GM10266 (cell line): ENCODE results near the gene KCNMA1.

ENCODE experiments used
- DNase-seq: peaks from one replicate; pipeline ENCODE4 v3.0.0; 2012; ENCODE audit errors: extremely low spot score
- CTCF ChIP-seq: IDR thresholded peaks from 2 replicates; pipeline ENCODE4 v1.5.1; 2012; ENCODE audit warnings: mild to moderate bottlenecking, low read depth; ENCODE audit not compliant: control insufficient read depth, insufficient read depth; ENCODE audit errors: missing control alignments

Gene KCNMA1

GRCh38 chr10:76944640-76945039, 693.0 kb downstream of the KCNMA1 start:
- DNase-seq: no peak
- TF ChIP-seq CTCF: no peak

- no peak for DNase-seq
- no peak for TF ChIP-seq CTCF
Measured at GRCh38 chr10:76942628-76943416, 694.8 kb downstream of the KCNMA1 start.

GRCh38 chr10:76939933-76940468, 697.6 kb downstream of the KCNMA1 start:
- TF ChIP-seq CTCF: no peak
- DNase-seq: no peak

GRCh38 chr10:76937181-76937600, 700.4 kb downstream of the KCNMA1 start:
- no peak for TF ChIP-seq CTCF

GRCh38 chr10:76935941-76936613, 701.5 kb downstream of the KCNMA1 start:
- no peak for DNase-seq

More at GRCh38 chr10:76937181-76937600, 700.4 kb downstream of the KCNMA1 start:
- no peak for DNase-seq

GRCh38 chr10:76928565-76928964, 709.0 kb downstream of the KCNMA1 start:
- no peak for TF ChIP-seq CTCF
- DNase-seq: no peak

More at GRCh38 chr10:76935941-76936613, 701.5 kb downstream of the KCNMA1 start:
- TF ChIP-seq CTCF: no peak

- no peak for DNase-seq
Measured at GRCh38 chr10:76925636-76926405, 711.8 kb downstream of the KCNMA1 start.

More at GRCh38 chr10:76925636-76926405, 711.8 kb downstream of the KCNMA1 start:
- TF ChIP-seq CTCF: no peak
